Erythroblast (primary cell): ENCODE results near the gene RHOA.
"Not testable (repeated sequence)": the region's sequence is repeated elsewhere in the genome, so short reads cannot be mapped to it uniquely, and the experiment has no call there.

Experiments
- DNase-seq, 2 experiments: peaks; one replicate each; lab custom pipeline; 2025; lab: John Stamatoyannopoulos, UW
- GATA1 ChIP-seq: IDR thresholded peaks from 2 replicates; pipeline ENCODE4 v1.6.1; 2011; ENCODE audit warnings: low read depth, mild to moderate bottlenecking, control low read depth, low read length, moderate library complexity
- POLR2A ChIP-seq: IDR thresholded peaks from 2 replicates; pipeline ENCODE4 v1.6.1; 2011; ENCODE audit warnings: mild to moderate bottlenecking, low read length

RHOA gene

DNA sequence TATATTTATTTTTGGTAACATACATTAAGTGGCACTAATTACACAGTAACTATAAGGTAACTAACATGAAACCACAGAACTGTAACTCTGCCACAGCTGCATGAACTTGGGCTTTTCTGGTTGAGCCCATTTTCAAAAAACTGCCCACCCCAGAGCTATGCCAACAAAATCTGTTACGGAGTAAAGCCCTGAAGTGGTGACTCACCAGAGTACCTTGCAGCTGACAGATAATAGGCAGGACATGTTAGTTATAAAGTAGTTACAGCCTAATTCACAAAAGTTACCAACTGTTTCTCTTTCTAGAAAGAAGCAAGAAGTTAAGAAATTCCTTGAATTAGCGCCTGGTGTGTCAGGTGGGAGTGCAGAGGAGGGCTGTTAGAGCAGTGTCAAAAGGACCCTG is 52.2 kb downstream of the RHOA start:
- TF ChIP-seq GATA1 (no peak), POLR2A (no peak)
- peak; percentile 59 to 63 for DNase-seq

DNA sequence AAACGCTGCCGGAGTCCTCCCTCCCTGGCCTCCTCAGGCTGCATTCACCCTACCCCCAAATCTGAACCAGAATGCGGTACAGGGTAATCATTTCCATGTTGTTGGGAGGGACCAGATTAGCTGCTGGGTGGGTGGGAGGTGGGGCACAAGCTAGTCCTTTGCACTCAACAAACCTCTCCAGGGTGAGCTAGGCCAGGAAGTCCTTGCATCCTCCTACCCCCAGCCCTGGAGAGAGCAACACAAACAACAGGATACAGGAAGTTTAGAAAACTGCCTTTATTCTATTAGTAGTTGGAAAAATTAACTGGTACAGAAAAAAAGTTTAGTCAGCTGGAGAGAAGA is 52.9 kb downstream of the RHOA start:
- no peak for DNase-seq
- TF ChIP-seq POLR2A, result no peak
- TF ChIP-seq GATA1, result no peak

DNA sequence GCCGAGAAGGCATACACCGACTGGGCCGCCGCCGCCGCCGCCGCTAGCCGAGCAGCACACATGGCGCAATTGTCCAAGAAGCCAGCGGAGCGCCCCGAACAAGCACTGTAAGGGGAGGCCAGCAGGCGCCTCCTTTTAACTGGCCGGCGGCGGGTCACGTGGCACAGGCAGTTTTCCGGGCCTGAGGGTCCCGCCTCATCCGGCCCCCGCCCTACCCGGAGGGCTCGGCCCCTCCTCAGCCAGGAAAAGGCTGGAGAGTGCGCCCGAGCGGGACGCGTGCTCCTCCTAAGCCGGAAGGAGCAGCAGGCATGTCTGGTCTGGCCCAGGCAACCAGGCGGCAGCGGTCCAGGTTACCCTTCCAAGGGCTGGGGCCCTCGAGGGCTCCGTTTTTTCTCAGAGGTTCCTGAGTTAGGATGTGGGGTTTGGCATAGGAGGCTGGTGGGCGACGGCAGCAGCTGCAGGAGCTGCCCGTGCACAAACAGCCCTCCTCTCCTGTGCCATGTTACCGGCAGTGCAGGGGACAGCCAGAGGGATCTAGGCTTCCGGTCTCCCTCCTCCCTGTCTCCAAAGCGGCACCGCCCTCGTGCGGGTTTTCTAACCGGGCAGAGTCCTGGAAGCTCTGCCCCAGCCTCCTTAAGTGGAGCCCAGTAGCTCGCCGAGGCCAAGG is 53.4 kb downstream of the RHOA start, which contains the start of gene GPX1:
TSS of gene GPX1 (minus strand) at position 137 of the 667 bp plus-strand sequence. CDS start at position 62, 75 bp downstream.
- DNase-seq, result peak; percentile 73 to 76
- peak; percentile 67 for TF ChIP-seq POLR2A
- no peak for TF ChIP-seq GATA1

DNA sequence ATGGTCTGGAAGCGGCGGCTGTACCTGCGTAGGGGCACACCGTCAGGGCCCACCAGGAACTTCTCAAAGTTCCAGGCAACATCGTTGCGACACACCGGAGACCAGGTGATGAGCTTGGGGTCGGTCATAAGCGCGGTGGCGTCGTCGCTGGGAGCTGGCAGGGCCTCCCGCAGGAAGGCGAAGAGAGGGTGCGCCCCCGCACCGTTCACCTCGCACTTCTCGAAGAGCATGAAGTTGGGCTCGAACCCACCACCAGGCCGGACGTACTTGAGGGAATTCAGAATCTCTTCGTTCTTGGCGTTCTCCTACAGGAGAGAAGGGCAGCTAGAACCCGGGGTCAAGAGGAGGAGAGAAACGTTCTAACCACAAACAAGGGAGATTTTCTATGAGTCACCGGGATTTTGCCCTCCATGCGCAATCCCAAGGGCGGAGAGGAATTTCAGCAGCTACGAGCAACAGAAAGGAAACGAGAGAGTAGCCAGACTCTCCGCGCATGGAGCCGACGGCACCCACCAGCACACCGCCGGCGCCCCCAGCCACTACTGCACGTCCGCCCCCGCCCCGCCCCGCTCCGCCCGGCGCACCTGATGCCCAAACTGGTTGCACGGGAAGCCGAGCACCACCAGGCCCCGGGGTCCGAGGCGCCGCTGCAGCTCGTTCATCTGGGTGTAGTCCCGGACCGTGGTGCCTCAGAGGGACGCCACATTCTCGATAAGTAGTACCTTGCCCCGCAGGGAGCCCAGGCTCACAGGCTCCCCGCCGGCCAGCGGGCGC is 54.1 kb downstream of the RHOA start:
- DNase-seq, result peak; percentile 42 to 69

DNA sequence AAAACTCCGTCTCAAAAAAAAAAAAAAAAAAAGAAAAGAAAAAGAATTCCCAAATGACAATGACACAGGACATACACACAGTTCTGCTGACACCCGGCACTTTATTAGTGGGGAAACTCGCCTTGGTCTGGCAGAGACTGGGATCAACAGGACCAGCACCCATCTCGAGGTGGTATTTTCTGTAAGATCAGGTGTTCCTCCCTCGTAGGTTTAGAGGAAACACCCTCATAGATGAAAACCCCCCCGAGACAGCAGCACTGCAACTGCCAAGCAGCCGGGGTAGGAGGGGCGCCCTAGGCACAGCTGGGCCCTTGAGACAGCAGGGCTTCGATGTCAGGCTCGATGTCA is 54.7 kb downstream of the RHOA start:
- DNase-seq, result not testable (repeated sequence)

DNA sequence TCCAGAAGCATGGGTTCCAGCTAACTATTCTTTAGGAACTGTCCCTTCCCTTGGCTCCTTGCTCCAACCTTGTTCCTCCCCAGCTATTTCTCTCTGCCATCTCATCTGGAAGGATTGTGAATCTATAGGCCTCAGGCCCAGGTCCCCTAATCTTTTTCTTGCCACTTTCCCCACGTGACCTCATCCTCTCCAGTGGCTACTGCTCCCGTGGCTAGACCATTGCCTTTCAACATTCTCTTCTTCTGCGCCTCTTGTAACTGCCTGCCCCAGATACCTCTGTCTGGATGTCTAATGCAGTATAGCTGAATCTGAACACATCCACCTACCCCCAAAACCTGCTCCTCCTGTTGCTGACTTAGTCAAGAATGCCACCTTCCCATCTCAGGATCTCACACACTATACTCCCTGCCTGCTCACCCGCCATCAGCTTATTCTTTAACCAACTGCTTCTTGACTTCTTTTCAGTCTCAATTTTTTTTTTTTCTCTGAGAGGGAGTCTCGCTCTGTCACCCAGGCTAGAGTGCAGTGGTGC is 58.8 kb downstream of the RHOA start:
- TF ChIP-seq POLR2A (no peak), GATA1 (no peak)

DNA sequence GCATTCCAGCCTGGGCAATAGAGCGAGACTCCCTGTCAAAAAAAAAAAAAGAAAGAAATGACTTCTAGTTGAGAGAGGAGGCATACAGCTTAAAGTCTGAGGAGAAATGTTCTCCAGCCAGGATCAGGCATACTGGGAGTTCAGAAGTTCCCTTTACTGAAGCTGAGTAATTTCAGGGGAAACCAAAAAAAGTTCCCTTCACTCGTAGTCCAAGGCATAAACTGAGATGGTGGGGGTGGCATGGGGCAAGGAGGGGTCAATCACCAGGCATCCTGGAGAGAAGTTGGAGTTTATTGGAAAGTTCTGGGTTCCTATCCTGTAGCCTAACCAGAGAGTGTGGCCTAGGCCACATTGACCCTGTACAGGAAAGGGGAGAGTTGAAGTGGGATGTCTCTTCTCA is 59.5 kb downstream of the RHOA start:
- no peak for DNase-seq
- TF ChIP-seq GATA1 (no peak), POLR2A (no peak)

More for the DNA sequence above, 58.8 kb downstream of the RHOA start:
- DNase-seq, result peak; percentile 26 to 30

DNA sequence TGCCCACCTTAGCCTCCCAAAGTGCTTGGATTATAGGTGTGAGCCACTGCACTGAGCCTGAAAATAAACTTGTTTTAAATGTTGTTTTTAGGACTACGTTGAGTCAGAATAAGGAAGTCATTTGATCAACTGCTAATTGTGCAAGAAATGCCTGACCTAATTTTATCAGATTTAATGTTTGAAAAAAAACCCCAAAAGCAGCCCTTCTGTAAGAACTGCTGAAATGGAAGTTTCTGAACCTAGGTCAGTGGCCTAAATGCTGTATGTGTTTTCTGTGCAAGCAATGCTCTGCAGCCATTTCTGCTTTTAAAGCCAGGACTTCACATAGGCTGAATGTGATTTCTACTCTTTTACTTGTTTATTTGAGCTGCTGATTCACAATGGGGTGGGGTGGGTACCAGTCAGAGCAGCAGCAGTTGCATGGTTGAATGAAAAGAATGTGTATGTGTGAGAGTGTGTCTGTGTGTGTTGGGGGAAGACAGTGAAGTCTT is 60.2 kb downstream of the RHOA start:
- peak in 1 of 2 experiments; percentile 50 for DNase-seq

DNA sequence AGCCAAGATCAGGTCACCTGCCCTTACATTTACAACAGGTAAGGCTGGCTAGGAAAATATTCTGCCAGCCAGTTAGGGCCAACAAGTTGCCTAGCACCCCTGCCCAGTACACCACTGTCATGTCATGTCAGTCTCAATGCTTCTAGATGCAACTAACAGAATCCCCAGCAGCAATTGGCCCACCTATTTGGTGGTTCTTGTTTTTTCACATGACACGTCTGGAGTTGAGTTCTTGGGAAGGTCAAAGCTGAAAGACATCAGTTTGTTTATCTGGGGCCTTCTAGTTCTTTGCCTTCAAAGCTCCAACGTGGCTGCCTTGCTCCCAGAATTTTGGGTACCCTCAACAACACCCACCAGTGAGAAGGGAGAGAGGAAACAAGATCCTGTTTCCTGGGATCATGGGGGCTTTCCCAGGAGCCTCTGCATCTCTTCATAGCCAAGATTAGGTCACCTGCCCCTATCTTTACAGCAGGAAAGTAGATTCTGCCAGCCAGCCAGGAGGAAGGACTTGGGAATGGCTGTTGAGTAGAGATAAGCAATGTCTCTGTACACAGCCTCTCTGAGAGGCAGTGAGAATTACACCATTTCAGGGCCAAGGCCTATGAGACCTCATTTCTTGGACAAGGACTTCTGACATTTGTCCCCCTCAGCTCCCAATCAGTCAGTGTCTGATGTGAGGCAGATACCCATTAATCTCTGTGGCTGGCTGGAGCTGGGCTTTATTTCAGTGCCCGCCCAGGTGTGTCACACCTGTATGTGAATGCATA is 62.2 kb downstream of the RHOA start:
- no peak for TF ChIP-seq POLR2A
- TF ChIP-seq GATA1, result peak; percentile 54
- DNase-seq, result peak; percentile 89 to 93

More for the DNA sequence above, 60.2 kb downstream of the RHOA start:
- TF ChIP-seq GATA1 (no peak), POLR2A (no peak)

DNA sequence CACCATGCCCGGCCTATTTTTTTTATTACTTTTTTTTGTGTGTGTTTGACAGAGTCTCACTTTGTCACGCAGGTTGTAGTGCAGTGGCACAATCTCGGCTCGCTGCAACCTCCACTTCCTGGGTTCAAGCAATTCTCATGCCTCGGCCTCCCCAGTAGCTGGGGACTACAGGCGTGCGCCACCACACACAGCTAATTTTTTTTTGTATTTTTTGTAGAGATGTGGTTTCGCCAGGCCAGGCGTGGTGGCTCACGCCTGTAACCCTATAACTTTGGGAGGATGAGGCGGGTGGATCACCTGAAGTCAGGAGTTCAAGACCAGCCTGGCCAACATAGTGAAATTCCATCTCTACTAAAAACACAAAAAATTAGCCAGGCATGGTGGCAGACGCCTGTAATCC is 63.4 kb downstream of the RHOA start:
- not testable (repeated sequence) for DNase-seq

DNA sequence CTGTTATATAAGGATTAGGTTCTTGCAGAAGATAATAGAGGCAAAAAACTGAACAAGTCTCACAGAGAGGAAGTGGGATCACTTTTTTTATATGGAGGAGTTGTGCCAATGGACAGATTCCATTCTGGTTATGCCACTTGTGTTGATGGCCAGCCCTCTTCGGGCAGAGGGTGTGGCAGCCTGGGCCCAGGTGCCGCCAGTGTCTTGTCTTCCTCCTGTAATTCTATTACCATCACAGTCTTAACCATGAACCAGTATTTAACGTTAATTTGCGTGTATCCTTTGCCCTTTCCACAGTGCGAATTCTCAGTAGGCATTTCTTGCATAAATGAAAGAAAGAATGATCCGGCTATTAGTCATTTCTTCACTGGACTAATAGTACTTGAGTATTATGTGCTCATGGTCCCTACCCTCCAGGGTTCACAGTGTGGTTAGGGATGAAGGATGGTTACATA is 65.0 kb downstream of the RHOA start:
- TF ChIP-seq POLR2A, result no peak
- TF ChIP-seq GATA1, result no peak
- DNase-seq, result no peak

DNA sequence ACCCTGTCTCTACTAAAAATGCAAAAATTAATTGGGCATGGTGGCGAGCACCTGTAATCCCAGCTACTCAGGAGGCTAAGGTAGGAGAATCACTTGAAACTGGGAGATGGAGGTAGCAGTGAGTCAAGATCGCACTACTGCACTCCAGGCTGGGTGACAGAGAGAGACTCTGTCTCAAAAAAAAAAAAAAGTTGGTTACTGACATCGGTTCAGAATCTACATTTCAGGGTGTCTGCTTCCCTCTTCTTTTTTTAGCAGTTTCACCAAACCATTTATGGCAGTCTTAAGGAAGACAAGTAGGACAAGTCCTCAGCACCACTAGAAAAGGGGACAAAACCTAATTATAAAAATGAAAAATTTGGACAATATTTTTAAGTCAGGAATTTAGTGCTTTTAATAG is 68.6 kb downstream of the RHOA start:
- TF ChIP-seq GATA1, result no peak
- no peak for TF ChIP-seq POLR2A
- no peak for DNase-seq

DNA sequence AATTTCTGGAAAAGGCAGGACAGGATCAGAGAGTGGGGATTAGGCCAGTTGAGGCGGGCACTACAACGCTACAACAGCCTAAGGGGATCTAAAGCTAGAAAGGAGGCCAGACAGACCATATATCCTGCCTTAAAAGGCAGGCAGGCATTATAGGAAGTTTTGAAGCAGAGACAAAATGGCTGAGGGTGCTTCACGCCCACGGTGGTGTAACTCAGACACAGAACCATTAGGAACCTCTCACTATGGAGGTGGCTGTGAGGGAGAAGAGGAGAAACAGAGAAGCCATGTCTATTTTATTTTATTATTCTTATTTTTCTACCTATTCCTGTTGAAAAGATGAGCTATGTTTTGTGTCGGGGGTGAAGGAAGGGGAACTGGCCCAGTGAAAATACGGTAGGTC is 69.8 kb downstream of the RHOA start:
- no peak for TF ChIP-seq POLR2A
- TF ChIP-seq GATA1, result no peak
- DNase-seq, result no peak

DNA sequence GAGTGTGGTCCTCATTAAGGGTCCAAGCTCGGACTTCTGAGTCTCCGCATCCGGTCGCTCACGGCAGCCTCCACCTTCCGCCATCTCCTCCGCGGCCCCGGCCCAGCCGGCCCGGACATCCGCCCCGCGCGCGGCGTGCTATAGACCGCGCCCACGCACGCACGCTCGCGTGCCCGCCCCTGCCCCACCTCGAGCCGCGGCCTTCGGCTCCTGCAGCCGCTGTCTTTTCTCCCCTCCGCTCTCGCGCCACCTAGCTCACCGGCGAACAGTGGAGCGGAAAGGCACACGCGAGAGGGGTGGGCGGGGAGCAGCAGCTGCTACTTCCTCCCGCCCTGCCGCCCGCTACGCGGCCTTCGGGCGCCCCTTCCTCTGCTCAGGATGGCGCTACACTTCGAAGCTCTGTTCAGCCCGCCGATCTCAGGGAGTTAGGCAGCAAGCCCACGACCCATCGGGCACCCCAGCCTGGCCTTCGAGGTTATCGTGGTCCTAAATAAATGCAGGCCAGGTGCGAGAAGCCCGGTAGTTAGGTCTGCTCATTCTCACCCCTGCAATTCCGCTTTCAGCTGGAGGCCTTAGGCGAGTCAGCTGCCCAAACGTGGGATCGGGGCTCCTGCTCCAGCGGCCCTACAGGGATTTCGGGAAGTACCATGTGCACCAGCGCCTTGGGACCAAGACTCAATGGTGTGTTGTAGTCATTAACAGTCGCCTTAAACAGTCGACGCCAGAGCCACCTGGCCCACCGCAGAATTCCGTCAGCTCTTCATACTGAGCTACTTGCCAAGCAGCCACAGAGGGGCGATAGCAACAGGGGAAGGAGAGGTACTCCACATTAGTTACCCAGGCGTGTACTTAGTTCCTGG is 71.6 kb downstream of the RHOA start, which contains the start of gene USP4:
TSS of gene USP4 (minus strand) at position 113 of the 860 bp plus-strand sequence. CDS start at position 84, 29 bp downstream.
- TF ChIP-seq GATA1 (no peak), POLR2A (peak; percentile 87)
- peak; percentile 91 to 92 for DNase-seq
